Fibroblast of lung (primary cell): Measurements from ENCODE around the gene SUPT7L. TPM values are rescaled to one million over a fixed set of nuclear protein-coding genes. Genes with fewer than 3 reads are reported as not detected.
"Not testable (repeated sequence)": the region's sequence is repeated elsewhere in the genome, so short reads cannot be mapped to it uniquely, and the experiment has no call there.

Source experiments
- DNase-seq, 2 donors: peaks; one replicate each; pipeline versions ENCODE4 v3.0.0 to v3.0.0-alpha.2; 2010; ENCODE audit warnings: low read depth in 2 of 2
- H2AFZ ChIP-seq: 2 replicates; pipeline ENCODE4 v1.5.1; 2012; ENCODE audit warnings: low read length, control low read depth, inconsistent platforms
- H3K27ac ChIP-seq: 2 replicates; pipeline ENCODE4 v1.5.1; 2011; ENCODE audit warnings: low read length, control low read depth; ENCODE audit not compliant: insufficient read depth
- H3K27me3 ChIP-seq: 2 replicates; pipeline ENCODE4 v1.5.1; 2011; ENCODE audit warnings: mild to moderate bottlenecking, low read length; ENCODE audit not compliant: control insufficient read depth, insufficient read depth
- H3K36me3 ChIP-seq: 2 replicates; pipeline ENCODE4 v1.5.1; 2011; ENCODE audit warnings: low read length; ENCODE audit not compliant: control insufficient read depth, insufficient read depth
- H3K4me1 ChIP-seq: 2 replicates; pipeline ENCODE4 v1.5.1; 2011; ENCODE audit warnings: low read length; ENCODE audit not compliant: control insufficient read depth, insufficient read depth; ENCODE audit errors: extremely low read depth
- H3K4me2 ChIP-seq: 2 replicates; pipeline ENCODE4 v1.5.1; 2011; ENCODE audit warnings: low read length, control low read depth; ENCODE audit not compliant: insufficient read depth; ENCODE audit errors: extremely low read depth
- H3K4me3 ChIP-seq, 4 experiments: fragments of 200-600 bp in 1 of 4; sonication (generic) in 1 of 4; replicated peaks in 1 of 4; 2 replicates each; pipeline ENCODE4 v1.5.1; 2011 to 2016; ENCODE audit warnings: low read length in 4 of 4, low read depth in 3 of 4, mild to moderate bottlenecking in 3 of 4, control low read depth in 2 of 4, inconsistent platforms in 1 of 4, mixed read lengths in 1 of 4; ENCODE audit not compliant: insufficient read depth in 1 of 4; ENCODE audit errors: control extremely low read depth in 1 of 4
- H3K79me2 ChIP-seq: 2 replicates; pipeline ENCODE4 v1.5.1; 2012; ENCODE audit warnings: mild to moderate bottlenecking, low read length, inconsistent platforms; ENCODE audit not compliant: control insufficient read depth, insufficient read depth
- H3K9ac ChIP-seq: 2 replicates; pipeline ENCODE4 v1.5.1; 2011; ENCODE audit warnings: mild to moderate bottlenecking, low read length, control low read depth; ENCODE audit not compliant: insufficient read depth
- H3K9me3 ChIP-seq: 2 replicates; pipeline ENCODE4 v1.5.1; 2012; ENCODE audit warnings: low read depth, low read length; ENCODE audit not compliant: control insufficient read depth, insufficient read depth
- H4K20me1 ChIP-seq: 2 replicates; pipeline ENCODE4 v1.5.1; 2011; ENCODE audit warnings: low read length; ENCODE audit not compliant: control insufficient read depth, insufficient read depth; ENCODE audit errors: extremely low read depth
- EZH2 ChIP-seq: IDR thresholded peaks from 2 replicates; pipeline ENCODE4 v1.5.1; 2012; ENCODE audit warnings: low read length, control low read depth, mild to moderate bottlenecking; ENCODE audit errors: missing control alignments
- polyA plus RNA-seq, 2 donors: library from polyadenylated mRNA; depleted of rRNA in 1 of 2; stranded (reverse) in 1 of 2; unstranded in 1 of 2; fragments of >200 nt; gene quantifications; 2 replicates each; pipeline ENCODE4 v1.2.1, GENCODE V29; 2011 to 2012; ENCODE audit warnings: missing spikeins in 1 of 2
- total RNA-seq: library from RNA; depleted of rRNA; stranded (reverse); fragments of >200 nt; gene quantifications from 2 replicates; pipeline ENCODE4 v1.2.1, GENCODE V29; 2014
- TF ChIP-seq, protein P1 (sequence below), 2 donors: IDR thresholded peaks in 1 of 2; conservative IDR thresholded peaks in 1 of 2; 1 replicate in 1 of 2; 2 replicates in 1 of 2; pipeline ENCODE4 v1.5.1; 2011 to 2012; ENCODE audit warnings: low read length in 2 of 2, control low read depth in 1 of 2, inconsistent platforms in 1 of 2, low read depth in 1 of 2, mild to moderate bottlenecking in 1 of 2

Gene SUPT7L
- total and polyA plus RNA-seq, 2 donors (not counting 1 experiment from before 2014, with no cell fraction given), result 27.2 to 29.9 TPM

DNA sequence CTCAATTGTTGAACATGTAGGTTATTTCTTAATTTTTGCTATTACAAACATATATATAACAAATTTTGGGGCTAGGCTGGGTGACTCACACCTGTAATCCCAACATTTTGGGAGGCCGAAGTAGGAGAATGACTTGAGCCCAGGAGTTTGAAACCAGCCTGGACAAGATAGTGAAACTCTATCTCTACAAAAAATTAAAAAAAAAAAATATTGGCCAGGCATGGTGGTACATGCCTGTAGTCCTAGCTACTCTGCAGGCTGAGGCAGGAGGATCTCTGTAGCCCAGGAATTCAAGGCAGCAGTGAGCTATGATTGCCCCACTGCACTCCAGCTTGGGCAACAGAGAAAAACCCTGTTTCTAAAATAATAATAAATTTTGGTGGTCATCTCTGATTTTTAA is 23.8 kb upstream of the SUPT7L start:
- Histone ChIP-seq H2AFZ (no peak overlapping the region), H3K27ac (no peak overlapping the region), H3K4me3 (no peak overlapping the region), H4K20me1 (no peaks in the 10 kb centered on the region), H3K9ac (no peak overlapping the region), H3K36me3 (peaks cover 6% of the 10 kb centered on the region), H3K9me3 (no peaks in the 10 kb centered on the region), H3K4me2 (no peak overlapping the region), H3K4me1 (peaks cover 9% of the 10 kb centered on the region), H3K27me3 (no peaks in the 10 kb centered on the region), H3K79me2 (no peaks in the 10 kb centered on the region)
- TF ChIP-seq, protein P1, sequence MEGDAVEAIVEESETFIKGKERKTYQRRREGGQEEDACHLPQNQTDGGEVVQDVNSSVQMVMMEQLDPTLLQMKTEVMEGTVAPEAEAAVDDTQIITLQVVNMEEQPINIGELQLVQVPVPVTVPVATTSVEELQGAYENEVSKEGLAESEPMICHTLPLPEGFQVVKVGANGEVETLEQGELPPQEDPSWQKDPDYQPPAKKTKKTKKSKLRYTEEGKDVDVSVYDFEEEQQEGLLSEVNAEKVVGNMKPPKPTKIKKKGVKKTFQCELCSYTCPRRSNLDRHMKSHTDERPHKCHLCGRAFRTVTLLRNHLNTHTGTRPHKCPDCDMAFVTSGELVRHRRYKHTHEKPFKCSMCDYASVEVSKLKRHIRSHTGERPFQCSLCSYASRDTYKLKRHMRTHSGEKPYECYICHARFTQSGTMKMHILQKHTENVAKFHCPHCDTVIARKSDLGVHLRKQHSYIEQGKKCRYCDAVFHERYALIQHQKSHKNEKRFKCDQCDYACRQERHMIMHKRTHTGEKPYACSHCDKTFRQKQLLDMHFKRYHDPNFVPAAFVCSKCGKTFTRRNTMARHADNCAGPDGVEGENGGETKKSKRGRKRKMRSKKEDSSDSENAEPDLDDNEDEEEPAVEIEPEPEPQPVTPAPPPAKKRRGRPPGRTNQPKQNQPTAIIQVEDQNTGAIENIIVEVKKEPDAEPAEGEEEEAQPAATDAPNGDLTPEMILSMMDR (conservative IDR thresholded peaks at IDR 0.05 in 1 of 2, IDR thresholded peaks at IDR 0.05 in 1 of 2; ENCODE audit: low read depth in 1 of 2, low read length in 2 of 2), result no peak
- TF ChIP-seq EZH2, result no peak
- DNase-seq, result no peak

DNA sequence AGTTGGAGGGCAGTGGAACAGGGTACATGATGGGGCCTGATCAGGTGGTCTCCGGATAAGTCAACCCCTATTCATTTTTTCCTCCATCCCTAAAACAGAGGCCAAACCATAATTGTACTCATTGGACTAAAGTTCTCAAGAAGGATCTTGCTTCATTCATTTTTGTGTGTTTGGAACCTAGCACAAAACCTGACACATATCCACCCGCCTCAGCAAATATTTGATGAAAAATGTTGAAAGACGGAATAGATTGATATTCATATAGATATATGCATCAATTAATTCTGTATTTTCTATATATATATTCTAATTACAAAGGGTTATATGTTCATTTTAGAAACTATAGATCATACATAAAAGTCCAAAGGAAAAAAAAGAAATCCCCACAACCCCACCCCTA is 22.2 kb upstream of the SUPT7L start:
- TF ChIP-seq, protein P1 (conservative IDR thresholded peaks at IDR 0.05 in 1 of 2, IDR thresholded peaks at IDR 0.05 in 1 of 2; ENCODE audit: low read depth in 1 of 2, low read length in 2 of 2), result no peak
- no peak for TF ChIP-seq EZH2

DNA sequence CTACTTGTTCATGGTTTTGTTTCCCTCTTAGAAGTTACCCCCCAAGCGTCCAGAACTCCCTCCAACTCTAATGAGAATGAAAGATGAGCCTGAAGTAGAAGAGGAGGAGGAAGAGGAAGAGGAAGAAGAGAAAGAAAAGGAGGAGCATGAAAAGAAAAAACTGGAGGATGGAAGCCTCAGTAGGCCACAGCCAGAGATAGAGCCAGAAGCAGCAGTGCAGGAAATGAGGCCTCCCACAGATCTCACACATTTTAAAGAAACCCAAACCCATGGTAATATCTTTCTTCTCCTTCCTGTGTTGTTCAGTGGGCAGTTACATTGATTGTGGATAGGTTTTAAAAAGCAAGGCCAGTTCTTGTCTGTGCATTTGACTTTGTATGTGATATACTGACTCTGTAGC is 21.6 kb upstream of the SUPT7L start:
- H3K9me3 ChIP-seq, H3K36me3 ChIP-seq, H4K20me1 ChIP-seq, H3K27ac ChIP-seq, H3K4me3 ChIP-seq, H3K79me2 ChIP-seq, H3K4me2 ChIP-seq, DNase-seq, H3K9ac ChIP-seq, H3K27me3 ChIP-seq, H2AFZ ChIP-seq: not testable (repeated sequence)
- H3K4me1 ChIP-seq, result peaks cover 15% of the 10 kb centered on the region

More for the DNA sequence above, 22.2 kb upstream of the SUPT7L start:
- no peak overlapping the region for H2AFZ ChIP-seq
- H3K9me3 ChIP-seq, result no peaks in the 10 kb centered on the region
- no peak overlapping the region for H3K4me2 ChIP-seq
- no peaks in the 10 kb centered on the region for H3K79me2 ChIP-seq
- no peaks in the 10 kb centered on the region for H3K27me3 ChIP-seq
- DNase-seq, result no peak
- H3K4me3 ChIP-seq, result no peak overlapping the region
- H3K27ac ChIP-seq, result no peak overlapping the region
- H3K9ac ChIP-seq, result no peak overlapping the region
- no peaks in the 10 kb centered on the region for H4K20me1 ChIP-seq
- H3K36me3 ChIP-seq, result peaks cover 6% of the 10 kb centered on the region
- H3K4me1 ChIP-seq, result peaks cover 15% of the 10 kb centered on the region
